A549 treated with DMSO at 1 μM for 4 hours (cell line): ENCODE results near the gene ACSL6. TPM values are rescaled to one million over a fixed set of nuclear protein-coding genes. Genes with fewer than 3 reads are reported as not detected.

ENCODE experiments used
- total RNA-seq: library from RNA; stranded (reverse); fragments of 200-300 nt; extraction: Qiagen RNA extraction; gene quantifications from 5 replicates; pipeline ENCODE4 v1.2.3, GENCODE V29; 2022; ENCODE audit warnings: low read depth

ACSL6 gene, protein sequence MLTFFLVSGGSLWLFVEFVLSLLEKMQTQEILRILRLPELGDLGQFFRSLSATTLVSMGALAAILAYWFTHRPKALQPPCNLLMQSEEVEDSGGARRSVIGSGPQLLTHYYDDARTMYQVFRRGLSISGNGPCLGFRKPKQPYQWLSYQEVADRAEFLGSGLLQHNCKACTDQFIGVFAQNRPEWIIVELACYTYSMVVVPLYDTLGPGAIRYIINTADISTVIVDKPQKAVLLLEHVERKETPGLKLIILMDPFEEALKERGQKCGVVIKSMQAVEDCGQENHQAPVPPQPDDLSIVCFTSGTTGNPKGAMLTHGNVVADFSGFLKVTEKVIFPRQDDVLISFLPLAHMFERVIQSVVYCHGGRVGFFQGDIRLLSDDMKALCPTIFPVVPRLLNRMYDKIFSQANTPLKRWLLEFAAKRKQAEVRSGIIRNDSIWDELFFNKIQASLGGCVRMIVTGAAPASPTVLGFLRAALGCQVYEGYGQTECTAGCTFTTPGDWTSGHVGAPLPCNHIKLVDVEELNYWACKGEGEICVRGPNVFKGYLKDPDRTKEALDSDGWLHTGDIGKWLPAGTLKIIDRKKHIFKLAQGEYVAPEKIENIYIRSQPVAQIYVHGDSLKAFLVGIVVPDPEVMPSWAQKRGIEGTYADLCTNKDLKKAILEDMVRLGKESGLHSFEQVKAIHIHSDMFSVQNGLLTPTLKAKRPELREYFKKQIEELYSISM
- total RNA-seq, result 0.07 to 0.16 TPM (median 0.10 TPM) in 4 of 5 replicates, not detected in the other

DNA sequence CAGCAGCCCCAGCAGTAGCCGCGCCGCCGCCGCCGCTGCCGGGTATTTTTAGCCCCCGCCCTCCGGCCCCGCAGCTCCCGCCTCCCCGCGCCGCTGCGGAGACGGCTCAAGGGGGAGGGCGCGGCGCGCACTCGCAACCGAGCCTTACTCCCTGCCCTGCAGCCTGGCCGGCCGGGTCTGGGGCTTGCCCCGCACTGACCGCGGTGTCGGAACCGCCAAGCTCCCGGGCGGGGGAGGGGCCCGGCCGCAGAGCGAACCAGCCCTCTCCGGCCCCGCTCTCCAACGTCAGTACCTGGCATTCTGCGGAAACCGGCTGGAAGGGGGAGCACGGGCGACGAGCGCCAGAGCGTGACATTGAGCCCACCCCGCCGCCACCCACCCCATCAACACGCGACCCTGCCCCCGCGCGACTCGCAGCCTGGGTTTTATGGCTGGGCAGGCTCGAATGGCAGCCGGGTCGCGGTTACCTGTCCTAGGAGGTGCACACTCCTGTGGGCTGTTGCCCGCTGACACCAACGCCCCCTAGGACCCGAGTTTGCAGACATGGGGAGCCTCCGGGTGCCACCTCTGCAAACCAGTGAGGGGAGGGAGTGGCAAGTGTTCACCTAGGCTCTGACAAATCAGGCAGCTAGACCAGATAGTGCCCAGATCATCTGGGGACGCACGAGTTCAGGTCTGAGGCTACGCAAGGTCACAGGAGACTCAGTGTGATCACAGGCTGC, at the start of gene ACSL6:
ACSL6 (minus strand) TSS at position 37 of the 722 bp plus-strand sequence. CDS start 105 bp downstream, outside the sequence.

DNA sequence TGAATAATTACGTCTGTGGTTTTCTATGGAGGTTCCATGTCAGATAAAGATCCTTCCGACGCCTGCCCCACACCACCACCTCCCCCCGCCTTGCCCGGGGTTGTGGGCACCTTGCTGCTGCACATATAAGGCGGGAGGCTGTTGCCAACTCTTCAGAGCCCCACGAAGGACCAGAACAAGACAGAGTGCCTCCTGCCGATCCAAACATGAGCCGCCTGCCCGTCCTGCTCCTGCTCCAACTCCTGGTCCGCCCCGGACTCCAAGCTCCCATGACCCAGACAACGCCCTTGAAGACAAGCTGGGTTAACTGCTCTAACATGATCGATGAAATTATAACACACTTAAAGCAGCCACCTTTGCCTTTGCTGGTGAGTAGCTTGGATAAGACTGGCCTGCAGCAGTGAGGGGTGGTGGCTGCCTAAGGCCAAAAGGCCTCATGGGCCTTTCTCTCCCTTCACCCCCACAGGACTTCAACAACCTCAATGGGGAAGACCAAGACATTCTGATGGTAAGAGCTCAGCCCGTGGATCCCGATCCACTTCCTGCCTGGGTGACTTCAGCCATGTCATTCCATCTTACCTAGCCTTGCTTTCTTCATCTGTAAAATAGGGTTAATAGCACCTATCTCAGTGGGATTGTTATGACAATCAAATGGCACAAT, 49.2 kb upstream of the ACSL6 start, which contains the start of gene IL3:
IL3 (plus strand) TSS at position 155 of the 661 bp plus-strand sequence; CDS start at position 207, 52 bp downstream.

GRCh38 chr5:131945551-131946168, 65.8 kb downstream of the ACSL6 start, which contains the start of gene MEIKIN:
TSS of gene MEIKIN (minus strand) at chr5:131945663. CDS start at chr5:131945505, 158 bp downstream.

Other genes starting within 250 kb of the ACSL6 start
- 11.7 to 15.0 TPM (median 14.2 TPM) in 5 replicates for gene FNIP1, start 214.6 kb downstream of the ACSL6 start, total RNA-seq
- not detected in 5 replicates for gene MEIKIN, start 66.0 kb downstream of the ACSL6 start, total RNA-seq
- gene IL3, start 49.0 kb upstream of the ACSL6 start, total RNA-seq, result not detected in 5 replicates
- gene CSF2, start 62.1 kb upstream of the ACSL6 start, total RNA-seq, result 0.49 to 1.2 TPM (median 0.52 TPM) in 5 replicates
- gene P4HA2, start 216.2 kb upstream of the ACSL6 start, total RNA-seq, result 36.9 to 45.1 TPM (median 42.4 TPM) in 5 replicates
- gene PDLIM4, start 246.0 kb upstream of the ACSL6 start, total RNA-seq, result 0.08 to 0.50 TPM (median 0.19 TPM) in 4 of 5 replicates, not detected in the other